ENCODE results near the gene ABLIM1.
A peak's percentile ranks its signal among the peaks of the same experiment; 100 is the strongest.

The ABLIM1 gene

DNA sequence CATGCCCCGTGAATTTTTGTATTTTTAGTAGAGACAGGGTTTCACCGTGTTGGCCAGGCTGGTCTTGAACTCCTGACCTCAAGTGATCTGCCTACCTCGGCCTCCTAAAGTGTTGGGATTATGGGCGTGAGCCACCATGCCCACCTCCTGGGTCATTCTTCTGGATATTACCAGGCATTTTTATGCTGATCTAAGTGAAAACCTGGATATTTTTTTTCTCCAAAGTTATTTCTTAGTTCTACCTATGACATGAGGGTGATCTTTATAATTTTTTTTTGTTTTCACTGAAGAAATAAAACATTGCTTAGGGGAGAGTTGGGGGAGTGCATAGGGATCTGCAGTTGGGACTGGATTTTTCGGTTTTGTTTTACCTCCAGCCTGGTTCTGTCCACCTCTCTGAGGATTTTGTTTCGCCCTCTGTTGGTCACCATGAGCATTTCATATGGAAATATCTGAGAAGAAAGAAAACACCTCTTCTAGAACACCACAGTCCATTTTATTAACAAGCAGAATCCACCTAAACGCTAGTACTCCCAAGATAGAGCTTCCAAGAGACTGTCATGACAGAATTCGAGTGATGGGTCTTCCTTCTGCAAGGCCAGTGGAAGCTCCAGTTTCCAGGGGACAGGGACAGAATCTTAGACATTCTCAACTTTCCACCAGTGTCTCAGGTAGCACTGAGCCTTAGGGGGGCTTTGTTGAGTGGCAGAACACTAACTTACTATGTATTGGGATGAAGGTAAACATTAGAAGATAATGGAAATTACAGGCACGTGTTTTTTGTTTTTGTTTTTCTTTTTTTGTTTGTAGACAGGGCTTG, 220.4 kb downstream of the ABLIM1 start:
- DNase-seq = peak; percentile 50

DNA sequence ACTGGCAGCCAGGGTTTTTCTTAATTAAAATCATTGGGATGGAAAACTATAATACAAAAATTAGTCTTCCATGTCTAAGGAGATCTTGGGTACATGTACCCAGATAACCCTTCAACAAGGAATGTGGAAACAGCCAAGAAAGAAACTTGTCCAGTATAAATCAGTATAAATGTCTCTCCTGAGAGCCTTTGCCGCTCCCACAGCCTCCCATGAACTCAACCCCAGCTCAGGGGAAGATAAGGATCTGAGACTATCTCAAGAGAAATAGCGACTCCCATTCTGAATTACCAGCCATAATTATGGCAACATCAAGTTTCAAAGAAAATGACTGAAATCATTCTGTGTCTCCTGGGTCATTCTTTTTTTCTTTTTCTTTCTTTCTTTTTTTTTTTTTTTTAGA, 221.1 kb downstream of the ABLIM1 start:
- no peak for DNase-seq

DNA sequence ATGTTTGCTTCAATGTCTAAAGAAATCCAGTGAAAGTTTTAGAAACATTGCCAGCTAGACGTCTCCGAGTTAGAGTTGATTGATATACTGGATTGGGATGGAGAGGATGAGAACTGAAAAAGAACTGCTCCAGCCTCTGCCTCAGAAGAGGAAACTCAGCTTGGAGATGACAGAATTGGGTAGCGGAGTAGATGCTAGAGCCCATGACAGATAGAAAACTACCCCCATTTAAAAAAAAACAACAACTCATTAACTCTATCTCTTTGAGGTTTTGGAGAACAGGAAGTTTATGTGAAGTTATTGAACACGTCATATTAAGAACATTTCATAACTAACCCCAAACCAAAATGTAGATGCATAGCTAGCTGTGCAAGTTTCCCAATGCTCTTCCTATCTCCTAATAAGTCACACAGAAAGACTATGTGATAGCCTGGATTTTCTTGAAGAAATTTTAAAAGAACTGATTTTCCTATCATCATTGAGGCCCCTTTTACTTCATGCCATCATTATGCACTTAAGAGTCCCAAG, 225.4 kb downstream of the ABLIM1 start:
- no peak for DNase-seq

DNA sequence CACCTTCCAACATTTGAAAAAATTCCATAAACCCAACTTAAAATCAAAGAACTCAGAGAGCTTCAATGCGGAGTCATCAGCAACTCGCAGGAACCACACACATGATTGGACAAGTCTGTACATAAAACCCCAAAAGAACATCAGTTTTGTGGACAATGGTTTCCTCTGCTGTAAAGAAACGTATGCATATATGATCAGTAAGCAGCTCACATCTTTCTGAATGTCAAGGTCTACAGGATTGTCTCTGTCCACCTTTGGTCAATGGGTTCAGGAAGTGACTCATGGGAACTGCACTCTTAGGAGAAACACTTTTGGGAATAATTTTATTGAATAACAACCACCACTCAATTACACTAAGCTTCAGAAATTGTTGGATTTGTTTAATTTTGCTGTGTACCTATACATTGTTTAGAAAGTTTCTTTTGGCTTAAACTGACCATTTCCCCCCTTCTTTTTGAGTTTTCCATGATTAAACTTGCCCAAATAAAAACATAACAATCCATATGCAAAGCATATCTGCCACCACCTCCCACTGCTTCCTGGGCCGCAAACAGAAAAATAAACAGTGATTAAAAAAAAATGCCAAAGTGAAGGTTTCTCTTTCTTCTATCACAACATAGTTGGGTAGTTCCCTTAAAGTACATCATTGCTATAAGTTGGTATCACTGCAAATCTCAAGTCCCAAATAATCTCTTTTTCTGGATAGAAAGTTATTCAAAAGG, 226.5 kb downstream of the ABLIM1 start:
- DNase-seq = no peak

DNA sequence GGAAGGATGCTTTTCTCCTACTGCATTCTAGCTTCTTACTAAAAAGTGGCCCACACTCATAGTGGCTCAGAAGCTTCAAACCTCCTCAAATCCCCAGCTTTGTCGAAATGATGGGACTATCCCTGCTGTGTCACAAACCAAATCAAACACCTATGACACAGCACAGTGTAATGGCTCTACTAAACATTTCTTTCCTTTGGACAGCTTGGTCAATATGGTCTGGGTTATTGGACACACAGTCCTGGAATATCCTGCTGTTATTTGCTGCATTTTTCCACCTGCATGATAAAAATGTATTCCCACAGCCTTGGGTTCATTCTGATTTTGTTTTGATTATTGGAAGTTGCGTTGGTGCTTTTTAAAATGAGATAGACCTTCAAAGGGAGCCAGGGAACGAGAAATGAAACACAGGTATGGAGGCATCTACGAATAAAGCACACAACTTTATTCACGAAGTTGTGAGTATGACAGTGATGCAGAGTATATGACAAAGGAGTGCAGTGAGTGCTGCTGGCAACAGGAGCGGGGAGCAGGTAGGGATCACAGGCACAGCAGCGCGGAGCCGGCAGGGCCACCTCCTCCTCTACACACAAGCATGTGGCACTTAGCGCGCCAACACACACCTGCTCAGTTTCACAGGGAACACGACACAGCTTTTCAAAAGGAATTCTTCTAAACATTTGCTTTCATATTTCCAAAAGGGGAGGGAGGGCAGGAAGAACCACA, 227.2 kb downstream of the ABLIM1 start:
- DNase-seq = no peak

DNA sequence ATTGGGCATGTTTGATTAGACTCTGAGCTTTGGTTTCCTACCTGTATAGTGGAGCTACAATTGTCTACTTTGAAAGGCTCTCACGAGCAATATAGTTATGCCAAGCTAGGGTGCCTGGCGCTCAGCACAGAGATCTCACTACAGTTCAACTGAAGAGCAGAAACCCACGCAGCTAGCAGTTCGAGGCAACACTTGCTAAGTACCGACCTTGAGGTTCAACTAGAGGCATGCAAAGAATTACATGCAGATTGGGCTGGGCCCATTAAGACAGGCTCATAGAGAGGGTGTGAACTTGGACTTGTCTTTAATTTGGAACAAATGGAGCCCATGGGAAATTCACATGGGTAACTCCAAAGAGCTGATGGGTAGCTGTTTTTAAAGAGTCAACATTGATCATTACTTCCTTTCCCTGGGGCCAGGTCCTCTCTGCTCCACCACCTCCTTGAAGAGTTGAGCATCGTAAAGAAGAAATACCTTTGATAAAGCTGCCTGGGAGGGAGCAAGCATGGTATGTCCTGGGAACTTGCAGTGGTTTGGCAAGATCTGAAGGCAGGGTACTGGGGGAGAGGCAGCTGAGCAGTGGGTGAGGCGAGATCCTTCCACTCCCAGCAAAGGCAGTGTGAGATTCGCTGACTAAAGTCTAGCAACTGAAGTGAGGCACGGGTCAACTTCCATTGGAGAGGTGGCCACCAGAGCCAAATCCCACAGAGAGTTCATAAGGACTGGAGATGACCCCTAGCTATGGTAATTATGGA, 228.3 kb downstream of the ABLIM1 start:
- DNase-seq = no peak

DNA sequence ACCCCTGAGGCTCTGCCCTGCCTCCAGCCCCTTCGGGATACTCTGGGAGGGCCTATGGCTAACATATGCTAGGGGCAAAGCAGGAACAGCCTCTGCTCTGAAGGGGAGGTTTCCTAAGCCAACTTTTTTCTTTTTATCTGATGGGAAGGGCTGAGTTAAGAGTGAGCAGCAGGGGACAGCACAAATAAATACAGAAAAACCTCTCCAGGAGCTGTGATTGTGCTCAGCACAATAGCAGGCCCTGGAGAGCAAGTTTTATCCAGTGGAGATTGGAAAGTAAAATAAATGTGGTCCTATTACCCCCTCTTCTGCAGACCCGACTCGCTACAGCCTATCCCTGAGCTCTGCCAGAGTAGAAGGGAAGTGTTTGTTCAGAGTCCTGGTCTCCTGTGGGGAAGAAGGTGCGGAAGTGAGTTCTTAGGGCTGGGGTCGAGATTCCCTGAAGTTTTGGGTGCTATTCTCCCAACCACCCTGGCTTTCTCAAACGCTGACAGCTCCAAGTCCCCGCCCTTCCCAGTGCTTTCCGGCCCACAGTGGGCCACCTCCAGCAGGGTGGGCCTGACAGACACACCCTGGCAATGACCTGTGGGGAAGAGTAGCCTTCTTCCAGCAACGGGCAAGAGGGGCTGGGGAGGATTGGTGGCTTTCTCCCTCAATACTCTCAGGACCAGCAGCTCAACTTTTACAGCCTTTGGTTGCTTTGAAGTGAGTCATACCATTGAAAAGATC, 230.8 kb downstream of the ABLIM1 start:
- DNase-seq = no peak

DNA sequence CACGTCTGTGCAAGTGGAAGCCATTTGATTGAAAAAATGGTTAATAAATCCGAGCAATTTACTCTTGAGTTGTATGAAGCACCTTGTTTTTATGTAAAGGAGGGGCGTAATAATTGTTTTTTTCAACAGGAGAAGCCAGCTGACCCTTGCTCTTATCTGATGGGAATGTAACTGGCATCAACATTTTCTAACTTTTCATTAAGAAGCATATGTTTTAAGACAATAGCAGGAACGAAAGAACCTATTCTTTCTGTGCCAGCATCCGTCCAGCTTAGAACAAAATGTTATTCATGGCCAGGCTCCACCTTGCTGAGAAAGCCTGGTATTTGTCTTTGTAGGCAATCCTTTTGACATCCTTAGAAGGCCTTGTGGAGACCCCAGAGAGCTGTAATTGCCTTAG, 231.6 kb downstream of the ABLIM1 start:
- DNase-seq = no peak

DNA sequence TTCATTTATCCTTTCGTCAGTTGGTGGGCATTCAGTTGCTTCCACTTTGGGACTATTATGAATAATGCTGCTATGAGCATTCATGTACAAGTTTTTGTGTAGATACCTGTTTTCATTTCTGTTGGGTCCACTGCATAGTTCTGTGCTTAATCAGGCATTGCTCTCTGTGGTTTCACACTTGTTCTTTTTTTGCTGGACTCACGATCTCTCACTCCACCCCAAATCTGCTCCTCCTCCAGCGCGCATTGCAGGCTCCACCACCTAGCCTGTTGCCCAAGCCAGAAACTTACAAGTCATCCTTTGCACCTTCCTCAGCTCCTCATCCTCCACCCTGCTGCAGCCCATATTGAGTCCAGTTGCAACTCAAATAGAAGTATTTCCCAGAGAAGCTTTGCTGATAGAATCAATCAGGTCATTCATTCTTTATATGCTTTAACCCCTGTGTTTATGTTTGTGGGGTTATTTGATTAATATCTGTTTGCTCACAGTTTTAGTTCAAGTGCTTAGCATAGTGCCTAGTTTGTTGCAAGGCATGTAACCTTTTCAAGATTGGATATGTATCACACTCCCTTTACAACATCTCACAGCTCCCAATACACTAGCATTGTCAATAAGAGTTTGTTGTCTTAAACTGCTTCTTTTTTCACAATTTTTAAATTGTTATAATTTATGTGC, 237.1 kb downstream of the ABLIM1 start:
- no peak for DNase-seq

DNA sequence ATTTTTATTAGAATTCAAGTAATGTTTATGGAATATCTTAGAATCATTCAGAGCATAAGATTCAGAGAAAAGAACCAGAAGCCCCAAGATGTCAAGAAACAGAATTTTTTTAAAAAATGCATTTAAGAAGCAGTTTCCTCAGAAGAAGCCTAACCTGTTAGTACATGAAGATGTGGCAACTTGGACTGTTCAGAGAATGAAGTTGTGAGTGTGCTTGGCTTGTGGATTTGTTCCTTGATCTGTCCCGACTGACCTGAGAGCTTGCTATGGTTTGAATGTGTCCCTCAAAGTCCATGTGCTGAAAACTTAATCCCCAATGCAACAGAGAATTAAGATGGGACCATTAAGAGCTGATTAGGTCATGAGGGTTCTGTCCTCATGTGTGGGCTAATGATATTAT, 240.0 kb downstream of the ABLIM1 start:
- DNase-seq = no peak

DNA sequence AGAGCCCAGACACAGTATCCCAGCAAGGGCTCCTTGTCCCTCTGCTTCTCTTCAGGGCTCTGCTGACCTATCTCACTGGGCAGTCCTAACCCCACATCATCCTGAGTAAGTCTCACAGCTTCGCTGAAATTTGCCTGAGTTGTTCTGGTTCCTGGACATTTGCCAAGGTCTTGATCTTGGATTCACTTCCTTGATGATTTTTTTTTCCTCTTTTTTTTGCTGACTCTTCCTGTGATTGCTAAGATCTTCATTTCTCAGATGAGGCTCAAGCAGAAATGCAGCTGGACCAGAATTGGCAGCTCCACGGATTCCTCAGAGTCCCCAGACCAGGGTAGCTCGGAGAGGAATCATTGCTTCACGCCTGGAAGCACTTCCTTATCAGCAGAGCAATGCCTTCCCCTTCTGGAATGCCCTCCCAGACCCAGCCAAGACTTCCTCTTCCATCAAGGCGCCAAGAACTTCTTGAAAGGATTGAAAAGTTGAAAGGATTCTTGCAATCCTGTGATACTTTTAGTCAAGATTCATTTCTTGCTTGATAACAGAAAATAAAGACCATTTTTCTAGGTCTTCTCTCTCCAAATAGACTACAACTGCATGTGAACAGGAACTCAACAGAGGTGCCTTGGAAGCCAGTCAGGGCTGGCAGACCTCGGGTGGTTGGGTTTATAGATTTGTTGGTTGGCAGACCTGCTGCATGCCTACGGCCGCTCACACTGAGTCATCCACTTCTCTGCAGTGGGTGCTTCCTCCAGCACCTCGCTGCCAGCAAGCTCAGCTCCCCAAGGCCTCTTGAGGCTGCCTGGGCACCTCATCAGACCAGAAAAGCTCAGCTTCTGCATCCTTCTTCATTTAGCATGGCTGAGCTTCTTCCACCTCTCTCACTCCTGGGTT, 244.9 kb downstream of the ABLIM1 start:
- peak; percentile 83 for DNase-seq

DNA sequence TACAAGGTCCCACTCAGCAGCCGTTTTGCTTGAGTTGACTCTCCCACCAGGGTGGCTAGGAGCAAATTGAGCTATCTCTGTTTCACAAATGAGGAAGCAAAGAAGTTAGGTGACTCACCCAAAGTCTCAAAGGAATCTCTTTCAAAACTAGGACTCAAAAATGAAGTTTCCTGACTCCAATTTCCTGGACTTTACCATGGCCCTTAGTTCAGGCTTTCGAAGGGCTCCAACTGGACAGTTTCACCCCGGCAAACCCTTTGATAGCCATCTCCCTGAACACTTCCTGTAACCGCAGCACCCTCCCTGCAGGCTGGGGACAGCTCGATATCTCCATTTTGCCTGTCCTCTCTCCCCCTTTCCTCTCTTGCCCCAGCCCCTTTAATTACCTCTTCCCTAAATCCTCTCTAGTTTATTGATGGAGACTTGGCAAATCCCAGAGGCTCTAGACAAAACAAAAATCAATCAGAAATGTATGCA, 249.1 kb downstream of the ABLIM1 start:
- peak; percentile 34 for DNase-seq

DNA sequence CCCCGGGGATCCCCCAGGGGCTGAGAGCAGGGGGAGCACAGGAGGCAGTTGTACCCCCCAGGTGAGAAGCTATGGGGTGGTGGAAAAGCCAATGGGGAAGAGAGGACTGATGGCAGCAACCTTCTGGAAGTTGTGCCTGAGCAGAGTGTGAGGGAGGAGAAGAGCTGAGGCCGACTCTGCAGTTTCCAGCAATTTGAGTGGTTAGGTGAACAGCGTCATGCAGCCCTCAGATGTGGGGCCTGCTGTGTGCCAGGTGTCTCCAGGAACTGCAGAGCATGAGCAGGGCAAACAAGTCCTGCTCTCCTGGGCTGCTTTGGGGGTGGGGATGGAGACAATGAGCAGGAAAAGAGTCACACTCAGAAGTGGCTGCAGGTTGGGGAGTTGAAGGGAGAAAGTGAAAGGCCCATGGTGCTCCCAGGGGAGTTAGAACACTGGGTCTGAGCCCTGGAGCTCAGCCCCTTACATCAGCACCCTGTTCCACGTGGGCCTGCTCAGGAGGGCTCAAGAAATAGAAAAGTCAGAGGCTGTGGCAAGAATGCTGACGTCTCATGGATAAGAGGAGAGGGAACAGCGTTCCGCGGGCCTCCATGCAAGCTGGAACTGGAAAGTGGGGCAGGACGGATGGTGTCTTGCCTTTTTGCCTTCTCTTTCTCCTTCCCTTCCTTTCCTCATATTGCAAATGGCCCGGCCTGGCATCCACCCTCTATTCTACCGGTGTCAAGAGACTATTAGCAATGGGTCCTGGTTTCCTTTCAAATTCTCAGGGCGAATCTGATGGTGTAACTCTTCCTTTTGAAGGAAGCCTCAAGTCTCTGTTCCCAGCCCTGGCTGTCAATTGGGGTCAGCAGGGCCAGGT, 249.7 kb downstream of the ABLIM1 start:
- DNase-seq = peak; percentile 90

DNA sequence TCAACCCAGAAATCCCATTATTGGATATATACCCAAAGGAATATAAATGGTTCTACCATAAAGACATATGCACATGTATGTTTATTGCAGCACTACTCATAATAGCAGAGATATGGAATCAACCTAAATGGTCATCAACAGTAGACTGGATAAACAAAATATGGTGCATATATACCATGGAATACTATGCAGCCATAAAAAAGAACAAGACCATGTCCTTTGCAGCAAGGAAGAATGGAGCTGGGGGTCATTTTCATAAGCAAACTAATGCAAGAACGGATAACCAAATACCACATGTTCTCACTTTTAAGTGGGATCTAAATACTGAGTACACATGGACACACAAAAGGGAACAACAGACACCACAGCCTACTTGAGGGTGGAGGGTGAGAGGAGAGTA, 251.6 kb downstream of the ABLIM1 start:
- peak; percentile 9 for DNase-seq

DNA sequence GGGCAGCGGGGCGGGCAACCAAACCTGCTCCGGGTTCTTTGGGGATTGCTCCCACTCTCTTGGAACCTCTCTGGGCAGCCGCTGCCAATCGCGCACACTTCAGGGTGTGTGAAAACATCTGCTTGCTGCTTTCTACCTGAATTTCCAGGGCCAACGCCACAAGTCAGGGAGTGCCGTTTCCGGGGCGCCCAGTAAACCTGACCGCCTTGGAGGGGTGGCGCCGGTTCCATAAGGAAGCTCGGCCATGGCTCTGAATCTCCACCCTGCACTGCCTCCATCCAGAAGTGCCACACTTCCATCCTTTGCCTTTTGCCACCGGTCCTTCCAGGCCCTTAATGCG, 253.1 kb downstream of the ABLIM1 start:
- DNase-seq = no peak

DNA sequence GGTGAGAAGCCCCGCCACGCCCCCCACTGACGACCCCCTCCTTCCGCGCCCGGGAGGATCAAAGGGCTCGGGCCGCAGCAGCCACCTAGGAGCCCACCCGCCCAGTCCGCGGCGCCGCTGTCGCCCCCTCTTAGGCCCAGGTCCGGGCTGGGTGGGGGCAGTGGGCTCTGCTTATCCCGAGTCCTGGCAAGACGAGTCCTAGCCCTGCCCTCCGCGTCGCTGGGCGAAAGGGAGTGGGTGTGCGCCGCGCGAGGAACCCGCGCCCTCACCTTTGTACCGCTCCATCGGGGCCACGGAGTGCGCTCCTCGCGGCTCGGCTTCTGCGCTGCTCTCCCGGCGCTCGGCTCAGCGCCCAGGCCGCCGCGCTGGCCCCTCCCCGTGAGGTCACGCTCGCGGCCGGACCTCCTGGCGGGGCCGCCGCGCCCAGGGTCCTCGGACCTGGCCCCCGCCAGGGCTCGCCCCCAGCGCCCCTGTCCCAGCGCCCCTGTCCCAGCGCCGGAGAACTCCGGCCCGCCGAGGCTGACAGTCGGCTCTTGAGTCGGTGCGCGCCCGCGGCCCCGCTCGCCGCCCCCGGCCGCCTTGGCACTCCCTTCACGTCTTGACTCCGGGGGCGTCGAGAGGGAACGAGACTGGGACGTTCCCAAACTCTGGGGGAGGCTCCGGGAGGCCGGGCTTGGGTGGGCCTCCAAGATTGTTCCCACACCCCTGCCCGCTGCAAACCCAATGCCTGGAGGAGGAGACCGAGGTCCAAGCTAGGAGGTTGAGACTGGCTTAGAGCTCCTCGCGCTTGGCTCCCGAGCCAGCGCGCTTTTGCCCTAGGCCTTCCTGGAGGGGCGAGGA, 253.7 kb downstream of the ABLIM1 start, which contains the start of gene AFAP1L2:
Gene AFAP1L2, minus strand, starts transcription at position 332 of the 840 bp plus-strand sequence. Its CDS starts 47 bp downstream, at position 285.
- peak; percentile 63 for DNase-seq

DNA sequence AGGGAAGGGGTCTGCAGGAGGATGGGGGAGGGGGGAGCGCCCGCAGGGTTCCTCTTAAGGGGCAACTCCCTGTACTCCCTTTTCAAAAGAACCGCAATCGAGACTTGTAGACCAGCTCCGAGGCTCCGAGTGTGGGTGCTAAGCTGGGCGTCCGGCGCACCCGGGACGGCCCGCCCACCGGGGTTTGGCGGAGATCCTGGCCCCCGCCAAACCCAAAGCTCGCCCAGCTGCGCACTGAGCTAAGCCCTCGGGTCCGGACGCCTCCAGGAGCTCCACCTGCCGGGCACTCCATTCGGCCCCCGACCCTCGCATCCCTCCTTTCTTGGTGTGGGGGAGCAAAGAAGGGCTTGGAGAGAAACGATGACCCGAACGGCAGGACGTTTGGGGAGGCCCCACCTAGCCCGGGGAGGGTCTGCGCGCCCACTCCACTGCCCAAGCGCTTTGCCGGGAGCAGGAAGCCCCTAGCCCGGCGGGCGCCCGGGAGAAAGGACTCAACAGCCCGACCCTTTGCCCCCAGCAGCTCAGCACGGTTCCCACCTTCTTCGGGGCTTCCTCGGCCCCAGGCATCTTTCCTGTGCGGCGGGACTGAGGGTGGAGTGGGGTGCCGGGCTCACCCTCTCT, 254.4 kb downstream of the ABLIM1 start:
- DNase-seq = peak; percentile 34

Measured in DMS53 (cell line).